HG03139 (cell line): ENCODE data around the gene PXN.
"Not testable (repeated sequence)": the region's sequence is repeated elsewhere in the genome, so short reads cannot be mapped to it uniquely, and the experiment has no call there.

Experiments used
- ATAC-seq: cut with Tn5 transposase; IDR thresholded peaks from one replicate; pipeline ENCODE4 v1.9.1; 2021; ENCODE audit not compliant: unreplicated experiment

PXN gene

DNA sequence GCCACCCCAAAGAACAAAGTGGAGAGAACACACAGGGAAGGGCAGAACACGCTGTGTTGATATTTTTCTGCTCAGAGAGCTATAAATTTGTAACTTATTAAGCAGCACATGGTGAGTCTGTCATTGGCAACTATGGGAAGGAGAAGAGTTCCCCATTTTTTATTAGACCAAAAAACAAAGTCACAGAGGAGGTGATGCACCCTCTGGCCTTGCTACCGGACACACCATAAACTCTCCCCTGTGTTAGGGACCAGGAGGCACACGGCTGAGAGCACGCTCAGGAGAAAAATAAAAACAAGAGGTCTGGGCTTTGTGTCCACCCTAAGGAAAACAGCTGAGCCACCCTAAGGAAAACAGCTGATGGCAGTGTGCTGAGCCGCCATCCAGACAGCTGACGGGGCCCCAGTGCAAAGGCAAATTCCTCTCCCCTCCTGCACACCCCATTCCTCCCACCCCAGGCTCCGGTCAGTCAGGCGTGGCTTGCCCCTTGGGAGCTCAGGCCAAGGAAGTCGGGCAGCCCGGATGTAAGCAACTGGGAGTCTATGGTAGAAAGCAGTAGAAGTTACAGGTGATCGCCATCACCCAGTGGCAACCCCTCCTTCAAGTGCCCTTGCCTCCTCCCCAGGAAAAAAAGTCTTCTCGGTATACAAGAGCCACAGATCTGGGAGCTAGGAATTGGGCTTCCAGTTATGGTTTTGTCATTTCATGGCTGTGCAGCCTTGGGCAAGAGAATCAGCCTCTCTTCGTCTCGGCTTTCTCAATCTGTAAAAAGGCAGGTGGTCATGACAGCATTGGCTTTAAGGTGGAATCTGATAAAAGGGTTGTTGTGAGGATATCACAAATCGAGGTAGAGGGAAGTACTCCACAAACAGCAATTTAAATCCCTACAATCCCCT is 2.4 kb downstream of the PXN start:
- no peak for ATAC-seq

DNA sequence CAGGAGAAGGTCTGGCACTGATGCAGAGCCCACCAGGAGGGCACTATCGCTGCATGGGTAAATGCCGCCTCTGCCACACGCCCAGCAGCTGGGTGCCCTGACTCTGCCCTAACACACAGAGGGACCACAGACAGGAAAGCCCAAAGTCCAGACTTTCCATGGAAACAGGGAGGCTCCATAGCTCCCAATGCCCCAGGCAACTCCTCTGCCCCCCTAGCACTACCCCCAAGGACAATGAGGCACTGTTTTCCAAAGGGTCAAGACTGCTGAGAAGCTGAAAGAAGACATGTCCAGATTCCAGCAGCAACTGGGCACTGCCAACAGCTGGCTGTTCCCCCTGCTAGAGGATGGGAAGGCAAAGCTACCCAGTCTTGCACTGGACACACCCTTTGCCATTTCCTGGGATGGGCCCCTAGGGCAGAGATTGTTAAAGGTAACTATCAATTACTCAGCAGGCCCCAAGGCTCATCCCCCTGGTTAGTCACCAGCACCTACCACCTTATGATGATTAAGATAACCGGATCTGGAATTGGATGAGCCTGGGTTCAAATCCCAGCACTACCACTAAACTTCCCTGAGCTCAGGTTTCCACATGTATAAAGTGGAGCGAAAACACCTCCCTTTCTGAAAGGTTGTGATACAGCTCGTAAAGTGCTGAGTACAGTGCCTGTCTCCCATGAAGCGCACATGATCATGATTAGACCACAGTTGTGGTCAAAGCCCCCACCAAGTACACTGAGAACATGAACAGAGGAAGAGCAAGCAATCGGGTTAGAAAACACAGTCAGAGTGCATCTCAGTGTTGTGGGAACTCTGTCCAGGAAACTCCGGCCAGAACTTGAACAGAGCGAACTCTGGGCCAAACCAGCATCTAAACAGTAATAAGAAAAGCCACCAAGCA is 3.3 kb downstream of the PXN start:
- ATAC-seq = no peak

DNA sequence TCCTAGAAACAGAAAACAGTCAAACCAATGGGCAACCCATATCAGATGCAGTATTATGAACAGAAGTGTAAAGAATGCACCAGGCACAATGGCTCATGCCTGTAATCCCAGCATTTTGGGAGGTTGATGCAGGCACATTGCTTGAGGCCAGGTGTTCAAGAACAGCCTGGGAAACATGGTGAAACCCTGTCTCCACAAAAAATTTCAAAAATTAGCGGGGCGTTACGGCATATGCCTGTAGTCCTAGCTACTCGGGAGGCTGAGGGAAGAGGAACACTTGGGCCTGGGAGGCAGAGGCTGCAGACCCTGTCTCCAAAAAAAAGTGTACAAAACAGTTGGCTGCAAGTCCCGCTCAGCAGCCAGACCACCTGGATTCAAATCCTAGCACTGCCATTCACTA is 4.9 kb downstream of the PXN start:
- ATAC-seq = no peak

DNA sequence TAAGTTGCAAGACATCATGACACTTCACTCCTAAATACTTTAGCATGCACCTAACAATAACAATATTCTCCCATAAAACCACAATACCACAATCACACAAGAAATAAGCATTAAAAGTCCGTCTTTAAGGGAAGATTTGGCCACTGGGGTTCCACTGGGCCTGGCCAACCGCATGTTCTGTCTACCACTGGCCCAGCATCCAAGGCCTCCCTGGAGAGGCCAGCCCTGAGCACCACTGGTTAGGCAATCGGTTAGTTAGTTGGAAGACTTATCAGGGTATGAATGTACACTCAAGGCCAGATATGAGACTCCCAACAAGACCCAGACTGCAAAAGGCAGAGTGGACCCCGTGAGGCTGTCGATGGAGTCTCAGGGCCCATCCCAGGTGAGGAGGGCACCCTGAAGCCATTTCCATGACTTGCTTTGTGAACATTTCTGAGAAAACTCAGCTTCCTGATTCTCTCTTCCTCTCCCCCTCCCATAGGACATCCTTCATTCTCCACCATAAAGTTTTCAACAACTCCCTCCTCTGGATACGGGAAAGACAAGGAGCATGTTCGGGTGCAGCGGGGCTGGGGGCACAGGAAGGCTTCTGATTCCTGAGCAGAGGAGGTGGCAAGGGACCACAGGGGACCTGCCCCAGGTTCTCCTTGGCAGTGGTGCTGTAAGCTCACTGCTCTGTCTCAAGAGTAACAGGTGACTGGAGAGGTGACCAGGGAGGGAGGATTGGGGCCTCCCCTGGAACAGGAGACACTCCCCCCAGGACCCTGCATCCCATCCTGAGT is 5.9 kb downstream of the PXN start:
- no peak for ATAC-seq

DNA sequence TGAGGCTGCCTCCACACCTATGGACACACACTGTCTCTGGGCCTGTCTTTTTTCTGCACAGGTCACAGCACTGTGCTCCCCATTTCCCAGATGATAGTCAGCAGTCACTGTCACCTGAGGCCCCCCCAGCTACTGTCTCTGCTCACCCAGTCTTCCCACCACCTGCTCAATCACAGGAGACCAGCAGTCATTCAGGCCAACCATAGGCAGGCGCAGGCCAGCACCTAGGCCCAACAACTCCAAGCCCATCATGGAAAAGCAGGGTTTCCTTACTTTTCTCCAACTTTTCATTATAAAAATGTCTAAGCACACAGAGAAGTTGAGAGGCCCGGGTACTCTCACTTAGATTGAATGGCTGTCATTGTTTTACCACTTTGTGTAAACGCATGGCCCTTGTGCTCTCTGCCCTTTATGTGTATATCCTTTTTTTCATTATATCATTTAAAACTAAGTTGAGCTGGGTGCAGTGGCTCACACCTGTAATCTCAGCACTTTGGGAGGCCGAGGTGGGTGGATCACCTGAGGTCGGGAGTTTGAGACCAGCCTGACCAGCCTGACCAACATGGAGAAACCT is 7.1 kb downstream of the PXN start:
- ATAC-seq = no peak

DNA sequence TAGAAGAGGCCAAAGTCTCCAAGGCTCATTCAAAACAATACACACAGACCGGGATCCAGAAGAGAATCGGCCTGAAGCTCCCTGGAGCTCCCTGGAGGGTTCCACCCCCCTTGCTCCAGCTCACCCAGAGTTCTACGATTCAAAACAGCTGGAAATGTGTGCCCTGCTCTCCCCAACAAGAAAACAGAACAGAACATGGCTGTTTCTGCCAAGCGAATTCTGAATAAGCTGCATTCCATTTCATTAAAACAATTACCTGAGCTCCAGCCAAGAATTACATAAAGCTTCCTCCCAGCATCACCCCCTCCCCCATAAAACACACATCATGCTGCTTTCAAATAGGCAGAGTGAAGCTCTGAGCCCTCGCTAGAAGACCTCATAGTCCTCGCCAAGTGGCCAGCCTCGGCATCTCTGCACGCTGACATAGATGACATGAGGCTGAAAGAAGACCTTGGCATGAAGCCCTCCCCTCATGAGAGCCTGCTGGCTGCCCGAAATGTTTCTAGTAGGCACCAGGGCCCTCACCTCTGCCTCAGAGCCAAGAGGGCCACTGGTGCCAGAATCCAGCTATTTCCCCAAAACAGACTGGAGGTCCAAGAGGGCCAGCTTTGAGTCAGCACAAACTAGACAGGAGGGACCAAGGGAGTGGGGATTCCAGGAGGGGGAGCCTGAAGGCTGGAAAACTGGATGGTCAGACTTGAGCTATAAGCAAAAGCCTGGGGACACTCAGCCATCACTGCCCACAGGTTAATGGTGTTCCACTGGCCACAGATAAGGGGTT is 8.3 kb downstream of the PXN start:
- ATAC-seq = no peak

DNA sequence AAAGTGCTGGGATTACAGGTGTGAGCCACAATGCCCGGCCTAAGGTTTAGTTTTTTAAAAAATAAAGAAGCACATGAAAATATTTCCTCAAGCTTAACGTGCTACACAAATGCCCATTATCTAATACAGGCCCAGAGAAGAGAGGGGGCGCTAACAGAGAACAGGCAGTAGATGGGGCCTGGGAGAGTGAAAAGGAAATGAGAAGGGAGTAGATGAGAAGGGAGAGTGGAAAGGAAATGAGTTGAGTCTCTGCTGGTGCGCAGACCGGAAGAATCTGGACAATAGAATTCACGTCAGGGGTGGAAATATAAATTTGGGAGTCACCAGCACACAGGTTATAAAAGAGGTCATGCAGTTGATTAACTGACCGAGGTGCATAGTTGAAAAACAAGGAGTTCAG is 10.7 kb downstream of the PXN start:
- ATAC-seq = no peak

DNA sequence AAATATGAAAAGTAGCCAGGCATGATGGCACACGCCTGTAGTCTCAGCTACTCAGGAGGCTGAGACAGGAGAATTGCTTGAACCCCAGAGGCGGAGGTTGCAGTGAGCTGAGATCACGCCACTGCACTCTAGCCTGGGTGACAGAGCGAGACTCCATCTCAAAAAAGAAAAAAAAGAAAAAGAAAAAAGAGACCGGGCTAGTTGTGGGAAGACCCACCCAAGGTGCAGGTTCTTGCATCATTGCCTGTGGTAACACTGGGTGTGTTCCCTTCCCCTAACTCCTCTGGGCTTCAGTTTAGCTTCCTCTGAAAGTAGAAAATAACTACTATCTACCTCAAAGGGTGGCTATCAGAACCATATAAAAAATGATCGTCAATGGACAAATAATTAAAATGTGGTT is 12.2 kb downstream of the PXN start:
- ATAC-seq = not testable (repeated sequence)

DNA sequence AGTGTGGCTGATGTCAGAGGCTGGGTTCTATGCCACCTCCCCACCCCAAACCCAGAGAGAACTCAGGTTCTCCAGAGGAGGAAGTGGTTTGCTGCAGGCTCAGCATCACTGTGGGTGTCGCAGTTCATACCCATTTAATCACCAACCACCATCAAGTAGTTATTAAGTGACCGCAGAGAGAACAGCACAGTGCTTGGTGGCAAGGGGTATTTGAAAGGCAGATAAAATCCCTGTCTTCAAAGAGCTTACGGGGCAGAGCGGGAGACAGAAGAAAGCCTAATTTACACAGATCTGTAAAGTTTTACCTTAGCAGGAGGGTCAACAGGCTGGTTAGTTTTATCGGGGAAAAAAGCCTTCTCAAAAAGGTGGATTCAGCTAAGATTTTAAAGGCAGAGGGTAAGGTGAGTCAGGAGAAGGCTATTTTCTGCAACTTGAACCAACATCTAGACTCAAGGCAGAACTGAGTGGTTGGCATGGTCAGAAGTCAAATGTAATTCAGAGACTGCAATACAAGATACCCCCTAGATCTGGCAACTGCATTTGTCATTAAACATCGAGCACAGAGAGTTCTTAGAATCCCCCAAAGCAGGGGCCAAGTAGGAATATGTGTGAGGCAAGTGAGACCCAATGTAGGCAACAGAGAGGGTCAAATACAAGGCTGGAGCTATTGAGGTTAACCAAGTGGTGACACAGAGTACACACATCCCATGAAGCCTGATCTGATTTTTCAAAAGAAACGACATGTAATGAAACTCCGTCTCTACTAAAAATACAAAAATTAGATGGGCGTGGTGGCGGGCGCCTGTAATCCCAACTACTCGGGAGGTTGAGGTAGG is 13.2 kb downstream of the PXN start:
- ATAC-seq = no peak

DNA sequence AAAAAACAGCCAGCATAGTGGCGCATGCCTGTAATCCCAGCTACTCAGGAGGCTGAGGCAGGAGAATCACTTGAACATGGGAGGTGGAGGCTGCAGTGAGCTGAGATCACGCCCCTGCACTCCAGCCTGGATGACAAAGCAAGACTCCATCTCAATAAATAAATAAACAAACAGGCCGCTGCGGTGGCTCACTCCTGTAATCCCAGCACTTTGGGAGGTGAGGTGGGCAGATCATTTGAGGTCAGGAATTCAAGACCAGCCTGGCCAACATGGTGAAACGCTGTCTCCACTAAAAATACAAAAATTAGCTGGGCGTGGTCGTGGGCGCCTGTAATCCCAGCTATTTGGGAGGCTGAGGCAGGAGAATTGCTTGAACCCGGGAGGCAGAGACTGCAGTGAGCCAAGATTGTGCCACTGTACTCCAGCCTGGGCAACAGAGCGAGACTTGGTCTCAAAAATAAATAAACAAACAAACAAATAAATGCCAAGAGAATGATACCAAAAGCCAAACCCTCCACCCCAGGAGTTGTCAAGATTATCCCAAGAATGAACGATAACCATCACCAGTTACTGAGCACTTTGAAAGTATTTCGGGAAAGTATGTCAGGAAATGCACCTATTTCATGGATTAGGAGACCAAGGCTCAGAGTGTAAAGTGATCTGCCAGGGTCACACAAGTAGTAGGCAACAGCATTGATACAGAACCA is 14.0 kb downstream of the PXN start:
- ATAC-seq = not testable (repeated sequence)

DNA sequence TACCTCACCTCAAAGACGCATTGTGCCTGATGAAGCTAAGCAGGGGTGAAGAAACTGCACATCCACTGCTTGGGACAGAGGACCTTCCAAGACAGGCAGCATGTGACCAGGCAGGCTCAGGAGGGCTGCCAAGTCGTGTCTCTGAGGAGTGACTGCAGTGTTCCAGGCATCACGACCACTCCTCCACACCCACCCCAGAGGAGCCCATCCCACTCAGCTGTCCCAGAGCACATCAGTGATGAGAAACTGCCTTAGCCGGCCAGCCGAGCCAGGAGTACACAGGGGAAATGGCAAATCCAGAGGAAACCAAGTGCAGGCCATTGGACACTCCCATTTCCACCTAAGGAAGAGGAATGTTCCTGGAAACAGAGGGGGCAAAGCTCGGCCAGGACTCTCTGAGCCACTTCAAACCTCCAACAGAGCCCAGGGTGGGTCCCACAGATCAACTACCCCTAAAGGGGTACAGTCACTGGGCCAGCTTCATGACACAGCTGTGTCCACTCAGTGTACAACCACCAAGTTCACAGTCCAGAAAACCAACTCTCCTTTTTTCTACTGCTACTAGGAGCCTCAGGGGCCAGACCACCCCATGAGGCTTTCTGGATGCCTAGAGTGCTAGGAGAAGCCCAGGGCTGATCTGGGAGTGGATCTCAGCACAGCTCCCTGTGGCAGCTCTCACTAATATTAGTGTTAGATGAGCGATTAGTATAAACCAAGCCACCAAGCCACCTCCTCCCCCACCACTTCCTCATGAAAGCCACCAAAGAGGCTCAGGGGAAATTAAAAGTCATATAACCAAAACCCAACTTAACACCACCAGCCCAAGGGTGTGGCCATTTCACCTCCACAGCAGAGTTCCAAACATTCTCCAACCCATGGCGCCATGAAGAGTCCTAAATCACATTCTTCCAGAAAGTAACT is 15.4 kb downstream of the PXN start:
- ATAC-seq = no peak

DNA sequence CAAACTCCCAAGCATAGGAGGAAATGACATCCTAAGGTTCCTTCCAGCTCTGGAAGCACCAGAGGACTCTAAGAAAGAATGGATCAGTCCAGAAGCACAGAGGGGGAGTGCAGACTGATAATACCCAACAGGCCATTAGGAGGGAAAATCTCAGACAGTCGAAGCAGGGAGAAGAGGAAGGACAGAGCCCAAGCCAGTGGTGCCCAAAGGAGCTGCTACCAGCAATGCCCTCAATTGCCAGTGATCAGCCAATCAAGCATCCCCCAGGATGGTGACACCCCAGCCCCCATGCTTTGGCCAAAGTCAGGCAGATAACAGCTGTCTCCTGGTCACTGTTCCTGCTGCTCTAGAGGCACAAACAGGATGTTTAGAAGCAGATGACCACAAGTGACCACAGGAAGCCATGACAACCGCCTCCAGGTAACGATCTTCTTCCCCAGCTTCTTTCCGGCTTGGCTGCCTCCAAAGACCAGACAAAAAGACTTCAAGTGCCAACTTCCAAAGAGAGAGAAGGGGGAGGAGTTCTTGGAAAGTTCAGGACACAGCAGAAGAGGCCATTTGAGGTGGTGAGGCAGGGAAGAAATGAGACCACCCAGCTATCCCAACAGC is 16.2 kb downstream of the PXN start:
- no peak for ATAC-seq

DNA sequence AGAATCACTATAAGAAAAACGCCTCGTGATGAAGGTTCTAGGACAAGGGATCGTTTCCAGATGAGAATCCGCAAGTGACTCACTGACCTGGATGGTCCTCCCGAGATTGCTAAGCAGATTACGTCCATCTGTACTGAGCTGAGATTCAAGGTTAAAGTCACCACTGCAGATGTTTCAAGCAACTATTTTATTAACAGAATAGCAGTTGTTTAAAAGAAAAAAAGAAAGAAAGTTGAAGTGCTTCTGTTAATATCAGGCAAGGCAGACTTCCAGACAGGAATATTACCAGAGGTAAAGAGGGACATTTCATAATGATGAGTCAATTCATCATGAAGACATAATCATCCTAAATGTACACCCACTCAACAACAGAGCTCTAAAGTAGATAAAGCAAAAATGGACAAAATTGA is 17.9 kb downstream of the PXN start:
- ATAC-seq = no peak

DNA sequence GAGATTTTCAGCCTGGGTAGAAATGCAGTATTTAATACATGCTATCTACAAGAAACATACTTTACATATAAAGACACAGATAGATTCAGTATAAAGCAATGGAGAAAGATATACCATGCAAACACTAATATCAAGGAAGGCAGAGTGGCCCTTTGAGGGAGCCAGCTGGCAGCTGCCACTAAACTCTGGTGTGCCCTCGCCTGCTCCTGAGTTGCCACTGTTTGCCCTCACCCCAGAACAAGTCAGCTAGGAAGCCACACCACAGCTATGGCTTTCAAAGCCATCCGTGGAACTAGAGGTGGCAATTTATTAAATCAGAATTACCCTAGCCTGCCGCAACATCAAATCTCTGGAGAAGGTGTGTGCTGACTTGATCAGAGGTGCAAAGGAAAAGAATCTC is 18.3 kb downstream of the PXN start:
- ATAC-seq = no peak

DNA sequence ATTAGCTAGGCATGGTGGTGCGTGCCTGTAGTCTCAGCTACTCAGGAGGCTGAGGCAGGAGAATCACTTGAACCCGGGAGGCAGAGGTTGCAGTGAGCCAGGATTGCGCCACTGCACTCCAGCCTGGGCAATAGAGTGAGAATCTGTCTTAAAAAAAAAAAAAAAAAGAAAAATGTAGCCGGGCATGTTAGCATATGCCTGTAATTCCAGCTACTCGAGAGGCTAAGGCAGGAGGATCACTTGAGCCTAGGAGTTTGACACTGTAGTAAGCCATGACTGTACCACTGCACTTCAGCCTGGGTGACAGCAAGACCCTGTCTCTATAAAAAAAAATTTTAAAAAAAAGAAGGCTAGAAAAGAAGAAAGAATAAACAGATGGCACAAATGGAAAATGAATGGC is 18.8 kb downstream of the PXN start:
- ATAC-seq = not testable (repeated sequence)

DNA sequence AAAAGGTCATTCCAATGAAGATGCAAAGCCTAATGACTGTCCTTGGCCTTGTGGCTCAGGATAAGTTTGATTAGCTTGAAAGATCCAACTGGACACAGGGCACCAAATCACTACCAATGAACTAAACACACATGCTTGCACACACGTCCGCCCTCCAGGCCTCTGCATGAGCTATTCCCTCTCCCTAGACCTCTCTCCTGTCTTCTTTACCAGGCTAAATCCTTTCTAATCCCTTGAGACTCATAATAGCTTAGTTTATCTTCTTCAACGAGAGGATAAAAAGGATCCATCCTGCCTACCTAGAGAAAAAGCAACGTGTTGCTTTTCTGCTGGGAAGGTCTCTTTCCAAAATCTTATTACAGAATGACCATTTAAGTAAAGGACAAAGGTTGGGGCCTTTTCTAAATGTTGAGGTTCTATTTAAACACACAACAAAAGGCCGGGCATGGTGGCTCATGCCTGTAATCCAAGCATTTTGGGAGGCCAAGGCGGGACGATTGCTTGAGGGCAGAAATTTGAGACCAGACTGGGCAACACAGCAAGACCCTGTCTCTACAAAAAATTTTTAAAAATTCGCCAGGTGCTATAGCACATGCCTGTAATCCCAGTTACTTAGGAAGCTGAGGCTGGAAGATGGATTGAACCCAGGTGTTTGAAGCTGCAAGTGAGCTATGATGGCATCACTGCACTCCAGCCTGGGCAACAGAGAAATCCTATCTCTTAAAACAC is 22.4 kb downstream of the PXN start:
- ATAC-seq = no peak
